ENCODE measurements around the gene PCDHB6.
"Not testable (repeated sequence)": the region's sequence is repeated elsewhere in the genome, so short reads cannot be mapped to it uniquely, and the experiment has no call there.

The PCDHB6 gene

GRCh38 chr5:141121563-141121962, 28.3 kb upstream of the PCDHB6 start, which contains the start of gene PCDHB4:
Gene PCDHB4, plus strand, starts transcription at chr5:141121818. Its CDS starts 181 bp downstream, at chr5:141121999.
- CTCF ChIA-PET = no interaction called here
- DNase-seq (ENCODE audit: low read depth, low spot score) = no peak
- TF ChIP-seq, protein P1, sequence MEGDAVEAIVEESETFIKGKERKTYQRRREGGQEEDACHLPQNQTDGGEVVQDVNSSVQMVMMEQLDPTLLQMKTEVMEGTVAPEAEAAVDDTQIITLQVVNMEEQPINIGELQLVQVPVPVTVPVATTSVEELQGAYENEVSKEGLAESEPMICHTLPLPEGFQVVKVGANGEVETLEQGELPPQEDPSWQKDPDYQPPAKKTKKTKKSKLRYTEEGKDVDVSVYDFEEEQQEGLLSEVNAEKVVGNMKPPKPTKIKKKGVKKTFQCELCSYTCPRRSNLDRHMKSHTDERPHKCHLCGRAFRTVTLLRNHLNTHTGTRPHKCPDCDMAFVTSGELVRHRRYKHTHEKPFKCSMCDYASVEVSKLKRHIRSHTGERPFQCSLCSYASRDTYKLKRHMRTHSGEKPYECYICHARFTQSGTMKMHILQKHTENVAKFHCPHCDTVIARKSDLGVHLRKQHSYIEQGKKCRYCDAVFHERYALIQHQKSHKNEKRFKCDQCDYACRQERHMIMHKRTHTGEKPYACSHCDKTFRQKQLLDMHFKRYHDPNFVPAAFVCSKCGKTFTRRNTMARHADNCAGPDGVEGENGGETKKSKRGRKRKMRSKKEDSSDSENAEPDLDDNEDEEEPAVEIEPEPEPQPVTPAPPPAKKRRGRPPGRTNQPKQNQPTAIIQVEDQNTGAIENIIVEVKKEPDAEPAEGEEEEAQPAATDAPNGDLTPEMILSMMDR (IDR thresholded peaks at IDR 0.05; ENCODE audit: insufficient read depth, low read length, missing control alignments) = no peak

DNA sequence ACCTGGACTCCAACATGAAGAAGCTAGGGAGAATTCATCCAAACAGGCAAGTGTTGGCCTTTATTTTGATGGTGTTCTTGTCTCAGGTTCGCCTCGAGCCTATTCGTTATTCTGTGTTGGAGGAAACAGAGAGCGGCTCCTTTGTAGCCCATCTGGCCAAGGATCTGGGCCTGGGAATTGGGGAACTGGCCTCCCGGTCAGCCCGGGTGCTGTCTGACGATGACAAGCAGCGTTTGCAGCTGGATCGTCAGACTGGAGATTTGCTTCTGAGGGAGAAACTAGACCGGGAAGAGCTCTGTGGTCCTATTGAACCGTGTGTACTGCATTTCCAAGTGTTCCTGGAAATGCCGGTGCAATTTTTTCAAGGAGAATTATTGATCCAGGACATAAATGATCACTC, 27.9 kb upstream of the PCDHB6 start:
- ChIA-PET POLR2A (no interaction called here), CTCF (no interaction called here)
- no peak overlapping the region for H3K4me3 ChIP-seq (ENCODE audit: low read depth, low read length)
- no peak for DNase-seq (ENCODE audit: low read depth, low spot score)
- TF ChIP-seq, protein P1 (IDR thresholded peaks at IDR 0.05; ENCODE audit: insufficient read depth, low read length, missing control alignments) = no peak

More at GRCh38 chr5:141121563-141121962, 28.3 kb upstream of the PCDHB6 start, which contains the start of gene PCDHB4:
- POLR2A ChIA-PET = no interaction called here
- H3K4me3 ChIP-seq (ENCODE audit: low read depth, low read length) = no peak within 1 kb of the TSS

DNA sequence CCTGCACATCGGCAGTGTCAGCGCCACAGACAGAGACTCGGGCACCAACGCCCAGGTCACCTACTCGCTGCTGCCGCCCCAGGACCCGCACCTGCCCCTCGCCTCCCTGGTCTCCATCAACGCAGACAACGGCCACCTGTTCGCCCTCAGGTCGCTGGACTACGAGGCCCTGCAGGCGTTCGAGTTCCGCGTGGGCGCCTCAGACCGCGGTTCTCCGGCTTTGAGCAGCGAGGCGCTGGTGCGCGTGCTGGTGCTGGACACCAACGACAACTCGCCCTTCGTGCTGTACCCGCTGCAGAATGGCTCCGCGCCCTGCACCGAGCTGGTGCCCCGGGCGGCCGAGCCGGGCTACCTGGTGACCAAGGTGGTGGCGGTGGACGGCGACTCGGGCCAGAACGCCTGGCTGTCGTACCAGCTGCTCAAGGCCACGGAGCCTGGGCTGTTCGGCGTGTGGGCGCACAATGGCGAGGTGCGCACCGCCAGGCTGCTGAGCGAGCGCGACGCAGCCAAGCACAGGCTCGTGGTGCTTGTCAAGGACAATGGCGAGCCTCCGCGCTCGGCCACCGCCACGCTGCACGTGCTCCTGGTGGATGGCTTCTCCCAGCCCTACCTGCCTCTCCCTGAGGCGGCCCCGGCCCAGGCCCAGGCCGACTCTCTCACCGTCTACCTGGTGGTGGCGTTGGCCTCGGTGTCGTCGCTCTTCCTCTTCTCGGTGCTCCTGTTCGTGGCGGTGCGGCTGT, 26.3 kb upstream of the PCDHB6 start:
- H3K4me3 ChIP-seq (ENCODE audit: low read depth, low read length); POLR2A ChIA-PET; DNase-seq (ENCODE audit: low read depth, low spot score); CTCF ChIA-PET: not testable (repeated sequence)

GRCh38 chr5:141127305-141127704, 22.6 kb upstream of the PCDHB6 start:
- POLR2A ChIA-PET = no interaction called here
- TF ChIP-seq, protein P1 (IDR thresholded peaks at IDR 0.05; ENCODE audit: insufficient read depth, low read length, missing control alignments) = no peak
- no peak overlapping the region for H3K4me3 ChIP-seq (ENCODE audit: low read depth, low read length)
- CTCF ChIA-PET = interaction anchor here (0.7 kb wide), 1 partner anchor 1800 kb away, joined by 3 read pairs; no protein-coding TSS in a partner anchor
- DNase-seq (ENCODE audit: low read depth, low spot score) = no peak

DNA sequence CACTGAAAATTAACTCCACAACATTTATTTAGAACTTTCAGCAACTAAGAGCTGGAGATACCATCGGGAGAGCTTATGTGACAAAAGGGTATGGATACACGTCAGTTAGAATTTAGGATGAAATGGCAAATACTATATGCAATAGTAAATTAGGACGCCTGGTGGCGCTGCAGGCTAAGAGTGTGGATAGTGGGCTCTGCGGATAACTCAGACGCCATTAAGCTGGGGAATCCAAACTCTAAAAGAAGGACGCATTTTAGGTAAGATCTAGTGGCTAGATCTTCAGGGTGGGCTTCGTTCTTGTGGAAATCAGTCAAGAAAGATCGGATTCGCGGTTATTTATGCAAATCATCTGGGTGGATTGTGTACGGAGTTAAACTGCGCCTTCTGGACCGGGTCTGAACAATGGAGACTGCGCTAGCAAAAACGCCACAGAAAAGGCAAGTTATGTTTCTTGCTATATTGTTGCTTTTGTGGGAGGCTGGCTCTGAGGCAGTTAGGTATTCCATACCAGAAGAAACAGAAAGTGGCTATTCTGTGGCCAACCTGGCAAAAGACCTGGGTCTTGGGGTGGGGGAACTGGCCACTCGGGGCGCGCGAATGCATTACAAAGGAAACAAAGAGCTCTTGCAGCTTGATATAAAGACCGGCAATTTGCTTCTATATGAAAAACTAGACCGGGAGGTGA, 14.7 kb upstream of the PCDHB6 start, which contains the start of gene PCDHB5:
Gene PCDHB5, plus strand, starts transcription at position 177 of the 688 bp plus-strand sequence. Its CDS starts 229 bp downstream, at position 406.
- no peak for DNase-seq (ENCODE audit: low read depth, low spot score)
- peak within 1 kb of the TSS; percentile 3; the same call in 1 of the 2 replicates for H3K4me3 ChIP-seq (ENCODE audit: low read depth, low read length)
- POLR2A ChIA-PET = no interaction called here
- TF ChIP-seq, protein P1 (IDR thresholded peaks at IDR 0.05; ENCODE audit: insufficient read depth, low read length, missing control alignments) = peak; percentile 6
- CTCF ChIA-PET = interaction anchor here (0.7 to 1.0 kb wide), 2 partner anchors 23 to 429 kb away, joined by 3 read pairs; no protein-coding TSS in a partner anchor

DNA sequence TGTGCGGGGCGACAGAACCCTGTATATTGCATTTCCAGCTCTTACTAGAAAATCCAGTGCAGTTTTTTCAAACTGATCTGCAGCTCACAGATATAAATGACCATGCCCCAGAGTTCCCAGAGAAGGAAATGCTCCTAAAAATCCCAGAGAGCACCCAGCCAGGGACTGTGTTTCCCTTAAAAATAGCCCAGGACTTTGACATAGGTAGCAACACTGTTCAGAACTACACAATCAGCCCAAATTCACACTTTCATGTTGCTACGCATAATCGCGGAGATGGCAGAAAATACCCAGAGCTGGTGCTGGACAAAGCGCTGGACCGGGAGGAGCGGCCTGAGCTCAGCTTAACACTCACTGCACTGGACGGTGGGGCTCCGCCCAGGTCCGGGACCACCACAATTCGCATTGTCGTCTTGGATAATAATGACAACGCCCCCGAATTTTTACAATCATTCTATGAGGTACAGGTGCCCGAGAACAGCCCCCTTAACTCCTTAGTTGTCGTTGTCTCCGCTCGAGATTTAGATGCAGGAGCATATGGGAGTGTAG, 14.1 kb upstream of the PCDHB6 start:
- POLR2A ChIA-PET = no interaction called here
- no peak overlapping the region for H3K4me3 ChIP-seq (ENCODE audit: low read depth, low read length)
- DNase-seq (ENCODE audit: low read depth, low spot score) = no peak
- TF ChIP-seq, protein P1 (IDR thresholded peaks at IDR 0.05; ENCODE audit: insufficient read depth, low read length, missing control alignments) = no peak
- CTCF ChIA-PET = interaction anchor here (0.7 to 1.0 kb wide), 2 partner anchors 23 to 428 kb away, joined by 3 read pairs; no protein-coding TSS in a partner anchor

GRCh38 chr5:141137346-141137745, 12.5 kb upstream of the PCDHB6 start:
- CTCF ChIA-PET = not testable (repeated sequence)

More at GRCh38 chr5:141137346-141137745, 12.5 kb upstream of the PCDHB6 start:
- DNase-seq (ENCODE audit: low read depth, low spot score); H3K4me3 ChIP-seq (ENCODE audit: low read depth, low read length); POLR2A ChIA-PET: not testable (repeated sequence)

Data from AG04449 (cell line).